HG03159 (cell line): ENCODE measurements around the gene INSIG2.
A peak's percentile ranks its signal among the peaks of the same experiment; 100 is the strongest.
"Not testable (repeated sequence)": the region's sequence is repeated elsewhere in the genome, so short reads cannot be mapped to it uniquely, and the experiment has no call there.

Experiments used
- ATAC-seq: cut with Tn5 transposase; IDR thresholded peaks from one replicate; pipeline ENCODE4 v1.9.1; 2021; ENCODE audit warnings: mild to moderate bottlenecking, moderate library complexity; ENCODE audit not compliant: unreplicated experiment

The INSIG2 gene

DNA sequence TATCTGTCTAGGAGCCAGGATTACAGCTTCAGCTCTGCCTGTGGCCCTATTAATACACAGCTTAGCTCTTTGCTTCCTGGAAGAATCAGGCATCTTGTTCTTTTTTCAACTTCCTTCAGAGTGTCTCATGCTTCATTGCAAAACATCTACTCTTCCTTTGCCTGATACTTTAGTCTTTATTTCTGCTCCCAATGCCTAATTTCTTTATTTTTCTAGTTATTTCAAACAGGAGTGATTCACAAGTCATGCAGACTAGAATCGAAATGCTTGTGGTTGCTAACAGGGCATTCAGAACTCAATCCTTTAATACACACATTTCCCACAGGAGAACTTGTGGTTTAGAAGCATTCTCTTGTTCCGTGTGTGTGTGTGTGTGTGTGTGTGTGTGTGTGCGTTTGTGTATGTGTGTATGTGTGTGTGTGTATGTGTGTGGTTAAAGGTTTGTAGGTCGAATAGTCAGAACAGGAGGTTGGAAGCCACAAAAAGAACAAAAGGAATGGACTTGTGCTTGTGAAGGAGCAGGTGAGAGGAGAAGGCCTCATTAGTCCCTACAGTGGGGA, 28.3 kb upstream of the INSIG2 start:
- ATAC-seq = no peak

DNA sequence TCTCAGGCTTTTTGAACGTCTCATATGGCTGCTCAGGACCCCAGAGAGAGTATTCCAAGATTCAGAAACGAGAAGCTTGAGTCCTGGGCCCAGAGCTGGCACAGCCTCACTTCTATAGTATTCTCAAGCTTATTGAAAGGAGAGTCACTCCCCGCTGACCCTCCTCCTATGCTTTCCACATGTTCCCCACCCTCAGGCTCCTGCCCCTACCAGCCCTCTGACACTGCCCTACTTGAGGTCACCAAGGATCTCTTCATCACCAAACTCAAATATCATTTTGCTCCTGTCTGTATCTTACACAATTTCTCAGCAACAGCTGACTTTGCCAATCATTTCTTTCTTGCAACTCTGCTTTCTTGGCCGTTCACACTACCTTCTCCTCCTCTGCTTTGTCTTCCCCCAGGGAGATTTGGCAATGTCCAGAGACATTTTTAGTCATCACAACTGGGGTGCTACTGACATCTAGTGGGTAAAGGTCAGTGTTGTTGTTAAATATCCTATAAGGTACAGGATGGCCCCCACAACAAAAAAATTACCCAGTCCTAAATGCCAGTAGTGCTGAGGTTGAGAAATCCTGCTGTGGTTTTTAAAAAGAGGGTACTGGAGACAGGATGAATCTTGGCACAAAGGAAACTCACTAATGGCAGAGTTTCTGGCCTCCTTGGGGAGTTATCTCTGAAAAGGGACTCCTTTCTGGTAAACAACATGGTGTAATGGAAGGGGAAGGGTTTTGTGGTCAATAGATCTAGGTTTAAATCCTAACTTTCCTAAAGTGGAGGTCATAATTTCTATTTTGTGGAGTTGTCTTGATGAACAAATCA, 26.9 kb upstream of the INSIG2 start:
- peak; percentile 72 for ATAC-seq

DNA sequence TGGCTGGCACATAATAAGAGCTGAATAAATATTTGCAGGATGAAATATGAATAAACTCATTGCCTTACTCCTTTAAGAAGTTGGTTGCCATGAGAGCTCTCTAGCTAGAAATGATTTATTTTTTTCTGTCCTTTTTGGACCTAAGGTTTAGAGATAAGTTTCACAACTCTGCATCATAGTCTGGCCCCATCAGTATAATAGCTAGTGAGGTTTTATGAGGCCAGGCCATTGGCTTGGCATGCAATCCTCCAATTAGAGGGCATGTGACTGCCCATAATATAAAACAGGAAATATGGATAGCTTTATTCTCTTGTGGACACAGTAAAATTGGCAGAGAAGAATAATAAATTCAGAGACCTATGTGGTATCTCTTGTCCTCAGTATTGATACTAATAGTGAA, 26.2 kb upstream of the INSIG2 start:
- ATAC-seq = no peak

DNA sequence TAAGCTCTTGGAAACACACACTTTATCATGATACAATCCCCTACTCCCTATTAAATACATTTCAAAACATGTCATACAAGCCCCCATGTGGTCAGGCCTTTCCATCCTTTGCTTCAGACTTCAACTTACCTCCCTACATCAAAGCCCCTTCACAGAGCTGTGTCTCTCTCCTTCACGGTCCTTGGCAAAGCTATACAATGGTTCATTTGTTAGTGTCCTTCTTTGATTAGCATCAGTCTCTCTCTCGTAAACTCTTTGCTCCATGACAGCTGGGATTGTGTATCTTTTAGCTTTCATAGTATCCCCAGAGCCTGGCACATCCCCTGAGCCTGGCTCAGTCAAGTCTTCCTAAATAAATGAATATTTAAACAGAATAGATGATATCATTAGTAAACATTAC, 25.6 kb upstream of the INSIG2 start:
- no peak for ATAC-seq

DNA sequence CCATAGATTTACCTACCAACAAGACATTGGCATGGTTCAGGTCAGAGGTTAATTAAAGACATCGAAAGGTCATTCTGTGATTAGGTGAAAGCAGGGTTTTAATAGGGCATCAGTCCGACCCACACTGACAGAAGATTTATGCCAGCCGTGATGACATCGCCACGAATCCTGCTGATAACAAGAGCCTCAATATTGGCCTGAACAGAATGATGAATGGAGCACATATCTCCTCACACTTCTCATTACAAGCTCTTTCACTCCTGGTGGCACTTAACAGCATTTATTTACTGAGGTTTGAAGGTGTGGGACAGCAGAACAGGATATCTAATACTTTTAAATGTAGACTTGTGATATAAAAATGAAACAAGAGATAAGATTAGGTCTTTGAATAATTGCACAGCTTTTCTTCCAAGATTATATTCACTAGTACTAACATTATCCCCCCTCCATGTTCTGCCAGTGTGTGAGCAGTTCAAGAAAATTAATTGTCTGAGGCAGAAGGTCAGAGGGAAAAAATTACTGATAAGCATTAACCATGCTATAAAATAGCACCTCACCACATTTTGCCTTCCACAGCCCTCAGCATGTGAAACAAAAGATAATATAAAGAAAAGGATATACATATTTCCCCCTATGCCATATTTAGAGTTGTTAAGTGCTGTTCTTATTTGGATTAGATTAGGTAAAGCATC, 23.1 kb upstream of the INSIG2 start:
- ATAC-seq = no peak

DNA sequence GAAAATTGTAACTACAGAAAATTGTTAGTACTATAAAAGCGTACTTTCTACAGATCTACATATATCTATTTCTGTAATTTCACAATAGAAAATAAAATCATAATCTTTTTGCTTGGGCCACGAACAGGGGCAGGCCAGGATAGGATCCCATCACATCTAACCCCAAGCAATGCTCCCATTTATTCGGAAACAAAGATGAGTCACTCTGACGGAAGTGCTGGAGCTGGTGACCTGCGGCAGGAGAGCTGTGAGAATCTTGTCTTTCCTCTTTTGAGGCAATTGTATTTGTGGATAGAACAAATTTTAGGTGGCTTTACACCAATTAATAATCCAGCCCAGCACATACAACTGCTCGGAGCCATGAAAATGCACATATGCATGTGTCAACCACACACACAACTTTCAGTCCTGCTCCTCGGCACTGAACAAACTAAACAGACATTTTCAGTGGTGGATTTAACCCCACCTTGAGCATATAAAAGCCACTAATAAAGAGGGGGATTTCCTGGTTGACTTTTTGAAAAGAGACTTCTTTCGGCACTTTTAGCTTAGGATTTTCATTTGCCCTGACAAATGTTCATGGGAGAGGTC, 22.3 kb upstream of the INSIG2 start:
- ATAC-seq = no peak

DNA sequence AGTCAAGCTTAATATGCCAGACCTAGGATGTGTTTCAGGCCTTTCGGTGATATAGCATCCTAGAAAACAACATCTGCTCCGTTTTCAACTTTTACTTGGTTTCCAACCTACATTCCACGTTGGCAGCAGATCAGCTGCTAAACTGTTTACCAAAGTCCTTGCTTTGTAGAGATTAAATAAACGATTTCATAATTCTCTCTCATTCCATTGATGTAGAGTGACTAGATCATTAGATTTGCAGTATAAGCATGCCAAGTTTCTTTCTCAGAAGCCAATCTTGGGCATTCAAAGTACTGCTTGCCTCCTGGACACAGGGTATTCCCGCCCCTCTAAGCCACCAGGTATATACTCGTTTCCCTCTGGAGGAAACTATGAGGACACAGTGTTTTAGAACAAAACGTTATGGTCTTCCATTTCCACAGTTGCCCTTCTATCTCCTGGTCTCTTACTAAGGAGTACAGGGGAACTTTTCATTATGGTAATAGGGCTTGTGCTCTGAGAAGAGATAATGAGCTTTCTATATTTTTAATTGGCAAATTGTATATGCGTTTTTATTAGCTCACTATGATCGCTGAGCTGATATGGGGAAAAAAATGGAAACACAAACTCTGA, 10.5 kb upstream of the INSIG2 start:
- no peak for ATAC-seq

DNA sequence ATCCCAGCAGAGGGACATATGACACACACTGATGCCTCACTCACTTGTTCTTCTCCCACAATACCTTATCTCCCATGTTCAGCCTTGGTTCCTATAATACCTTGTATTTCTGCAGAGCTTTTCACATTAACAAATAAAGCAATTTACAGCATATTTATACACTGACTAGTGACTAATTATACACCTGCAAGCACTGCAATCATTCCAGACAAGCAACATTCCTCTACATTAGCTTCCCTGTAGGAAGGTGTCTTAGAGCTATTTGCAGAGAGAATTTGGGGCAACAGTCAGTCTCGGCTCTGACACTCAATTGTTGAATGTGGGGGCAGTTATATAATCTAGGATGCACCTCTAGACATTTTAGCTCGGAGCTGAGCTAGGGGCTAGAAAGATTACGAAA, 9.5 kb upstream of the INSIG2 start:
- no peak for ATAC-seq

DNA sequence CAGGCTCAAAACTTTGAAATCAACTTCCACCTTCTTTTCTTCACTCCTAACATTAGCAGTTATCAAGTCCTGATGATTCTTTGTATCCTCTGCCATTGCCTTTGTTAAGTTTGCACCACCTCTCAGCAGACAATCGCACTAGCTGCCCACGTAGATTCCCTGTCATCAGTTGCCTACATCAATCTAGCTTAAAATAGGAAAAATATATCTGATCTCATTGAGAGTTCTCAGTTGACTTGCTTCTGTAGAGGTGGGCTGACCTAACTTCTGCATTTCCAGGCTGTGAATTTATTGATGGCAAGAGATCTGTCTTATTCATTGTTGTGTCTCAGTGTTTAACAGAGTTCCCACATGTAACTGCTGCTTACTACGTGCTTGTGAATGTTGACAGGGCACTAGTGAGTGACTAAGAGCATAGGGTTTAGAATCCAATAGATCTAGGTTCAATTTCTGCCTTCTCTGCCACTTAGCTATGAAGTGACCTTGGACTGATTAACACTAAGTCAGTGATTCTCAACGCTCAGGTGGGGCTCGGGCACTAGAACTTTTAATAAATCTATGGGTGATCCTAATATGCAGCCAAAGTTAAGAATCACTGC, 3.7 kb upstream of the INSIG2 start:
- ATAC-seq = no peak

DNA sequence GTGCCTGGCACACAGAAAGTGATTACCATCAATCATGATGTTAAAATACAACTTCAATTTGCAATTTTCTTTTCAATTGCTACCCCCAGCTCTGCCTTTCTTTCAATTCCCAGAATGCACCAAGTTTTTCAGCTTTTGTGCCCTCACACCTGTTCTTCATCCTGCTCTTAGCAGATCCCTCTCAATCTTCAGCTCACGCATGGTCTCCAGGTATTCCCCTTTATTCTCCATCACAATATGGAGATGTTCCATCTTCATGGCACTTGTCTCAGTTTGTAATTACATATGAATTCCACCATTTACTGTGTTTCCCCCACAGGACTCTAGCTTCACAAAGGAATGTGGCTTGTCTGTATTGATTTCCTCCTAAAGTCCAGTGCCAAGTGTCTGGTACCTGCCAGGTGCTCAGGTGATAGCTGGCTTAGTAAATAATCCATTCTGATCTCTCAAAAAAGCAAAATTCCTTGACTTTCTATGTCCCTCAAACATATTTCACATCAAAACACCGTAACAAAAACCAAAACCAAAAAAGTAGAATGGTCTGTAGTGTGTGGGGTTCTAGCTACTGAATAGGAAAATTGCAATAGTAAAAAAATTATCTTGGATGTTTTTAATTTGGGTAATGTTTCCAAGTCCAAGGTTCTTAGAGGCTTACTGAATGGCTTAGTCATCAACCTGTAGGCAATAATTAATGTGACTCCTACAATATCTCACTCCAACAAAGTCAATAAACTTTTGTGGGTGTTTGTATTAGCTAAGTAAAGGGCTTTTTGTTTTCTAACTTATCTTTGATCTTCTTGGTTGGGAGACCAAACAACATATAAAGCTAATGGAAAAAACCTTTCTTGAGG, 2.9 kb upstream of the INSIG2 start:
- no peak for ATAC-seq

DNA sequence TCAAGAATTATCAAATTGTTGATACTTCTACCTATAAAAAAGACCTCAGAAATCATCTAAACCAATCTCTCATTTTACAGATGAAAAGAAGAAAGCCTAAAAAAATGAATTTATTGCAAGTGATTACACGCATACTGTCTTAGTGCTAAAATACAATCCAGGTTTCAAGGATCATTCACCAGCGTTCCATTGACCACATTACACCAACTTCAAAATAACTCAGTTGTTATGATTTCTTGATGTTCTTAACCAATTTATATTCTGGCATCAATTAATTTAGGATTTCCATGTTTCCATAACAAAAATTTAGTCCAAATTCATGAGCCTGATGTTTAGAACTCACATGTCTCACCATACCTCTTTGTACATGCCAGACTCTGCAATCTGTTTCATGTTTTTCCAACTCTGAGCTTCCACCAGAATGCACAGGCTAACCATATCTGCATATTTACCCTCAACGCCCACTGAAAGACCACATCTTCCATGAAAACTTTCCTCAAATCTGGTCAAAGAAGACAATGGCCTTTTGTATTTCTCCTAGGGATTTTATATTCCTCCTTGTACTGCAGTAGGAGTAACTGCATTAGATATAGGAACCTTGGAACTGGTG, 2.1 kb upstream of the INSIG2 start:
- no peak for ATAC-seq

DNA sequence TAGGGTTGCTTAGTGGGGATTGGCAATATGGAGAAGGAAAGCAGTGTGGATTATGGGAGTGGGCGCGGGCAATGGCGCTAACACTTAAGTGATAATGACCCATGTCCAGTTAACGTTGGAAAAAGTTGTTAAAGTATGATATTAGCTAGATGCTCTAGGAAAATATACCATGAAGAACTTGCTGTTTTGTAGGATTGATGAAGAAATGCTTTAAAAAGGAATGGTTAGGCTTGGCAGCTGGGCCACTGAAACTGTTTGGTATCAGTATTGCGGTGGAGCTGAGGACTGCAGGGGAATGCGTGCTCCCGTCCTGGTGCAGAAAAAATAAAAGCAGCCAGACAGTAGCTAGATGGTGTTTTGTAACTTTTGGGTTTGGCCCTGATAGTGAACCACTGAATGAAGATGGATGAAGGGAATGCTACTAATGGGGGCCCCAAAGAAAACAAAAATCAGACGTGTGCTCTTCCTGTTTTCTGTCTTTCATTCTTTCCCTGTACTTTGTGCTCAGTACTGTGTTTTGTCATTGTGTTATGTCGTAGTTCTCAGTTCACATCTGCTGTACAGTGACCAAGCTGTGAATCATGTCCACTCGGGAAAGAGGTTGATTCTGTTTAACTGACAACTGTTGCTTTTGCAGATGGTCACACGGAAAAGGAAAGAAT, 999 bp downstream of the INSIG2 start:
- peak; percentile 34 for ATAC-seq

DNA sequence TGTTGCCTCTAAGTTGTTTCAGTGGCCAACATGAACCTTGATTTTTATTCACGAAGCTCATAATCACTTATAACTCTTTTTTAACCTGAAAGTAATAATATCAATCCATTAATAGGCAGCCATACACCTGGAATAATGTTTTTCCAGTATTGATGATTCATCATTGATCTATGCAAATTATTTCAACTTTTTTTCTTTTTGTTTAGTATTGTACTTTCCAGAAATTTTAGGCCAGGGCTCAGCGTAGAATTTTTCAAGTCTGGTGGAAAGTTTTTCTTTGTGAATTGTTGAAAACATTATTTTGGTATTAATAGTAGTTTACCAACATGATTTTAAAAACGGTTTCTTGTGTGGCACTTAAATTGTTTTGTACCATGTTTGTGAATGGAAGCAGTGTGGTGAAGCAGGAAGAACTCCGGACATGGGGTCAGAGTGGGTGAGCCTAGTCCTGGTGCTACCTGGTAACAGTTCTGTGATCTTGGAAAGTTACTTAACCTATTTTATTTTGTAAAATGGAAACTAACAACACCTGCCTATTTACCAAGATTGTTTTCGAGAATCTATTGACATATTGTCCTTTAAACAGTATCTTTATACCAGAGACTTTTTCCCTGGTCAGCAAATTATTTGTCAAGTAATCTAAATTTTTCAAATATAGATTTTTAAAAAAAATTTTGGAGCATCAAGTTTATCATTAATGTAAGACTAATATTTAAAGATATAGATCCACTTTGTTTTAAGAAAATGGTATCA, 2.3 kb downstream of the INSIG2 start:
- no peak for ATAC-seq

DNA sequence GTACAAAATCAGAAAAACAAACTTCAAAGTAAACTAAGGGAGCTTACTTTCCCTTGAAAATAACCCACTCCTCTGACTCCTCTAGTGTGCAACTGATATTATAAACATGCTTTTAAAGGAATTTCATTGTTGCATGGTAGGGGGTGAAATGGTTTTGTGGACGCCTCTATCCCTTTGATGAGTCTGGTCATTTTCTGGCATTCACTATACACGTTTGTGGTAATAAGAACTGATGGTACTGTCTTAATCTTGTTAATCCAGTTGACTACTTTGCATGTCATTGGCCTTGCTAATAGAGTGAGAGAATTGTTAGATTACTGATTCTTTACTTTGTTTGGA, 2.8 kb downstream of the INSIG2 start:
- no peak for ATAC-seq

DNA sequence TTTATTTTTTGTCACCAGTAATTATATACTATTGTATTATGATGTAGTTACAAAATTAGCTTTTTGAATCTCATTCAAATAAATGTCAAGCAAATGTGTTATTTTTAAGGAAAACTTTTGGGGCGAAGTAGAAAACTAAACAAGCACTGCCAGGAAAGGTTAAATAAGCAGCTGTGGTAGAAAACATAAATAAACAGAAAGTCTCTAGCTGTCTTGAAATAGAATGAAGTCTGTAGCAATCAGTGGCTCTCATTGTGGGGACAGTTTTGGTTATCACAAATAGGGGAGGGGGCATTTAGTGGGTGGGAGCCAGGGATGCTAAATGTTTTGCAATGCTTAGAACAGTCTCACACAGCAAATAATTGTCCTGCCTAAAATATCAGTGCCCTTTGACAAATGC, 3.4 kb downstream of the INSIG2 start:
- no peak for ATAC-seq

DNA sequence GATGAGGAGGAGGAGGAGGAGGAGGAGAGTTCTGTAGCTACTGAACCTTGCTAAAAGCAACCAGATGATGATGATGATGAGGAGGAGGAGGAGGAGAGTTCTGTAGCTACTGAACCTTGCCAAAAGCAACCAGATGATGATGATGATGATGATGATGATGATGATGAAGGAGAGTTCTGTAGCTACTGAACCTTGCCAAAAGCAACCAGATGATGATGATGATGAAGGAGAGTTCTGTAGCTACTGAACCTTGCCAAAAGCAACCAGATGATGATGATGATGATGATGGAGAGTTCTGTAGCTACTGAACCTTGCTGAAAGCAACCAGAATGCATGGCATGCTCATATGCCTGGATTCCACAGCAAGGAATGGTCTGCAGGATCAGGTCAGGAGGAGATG, 5.8 kb downstream of the INSIG2 start:
- ATAC-seq = not testable (repeated sequence)

DNA sequence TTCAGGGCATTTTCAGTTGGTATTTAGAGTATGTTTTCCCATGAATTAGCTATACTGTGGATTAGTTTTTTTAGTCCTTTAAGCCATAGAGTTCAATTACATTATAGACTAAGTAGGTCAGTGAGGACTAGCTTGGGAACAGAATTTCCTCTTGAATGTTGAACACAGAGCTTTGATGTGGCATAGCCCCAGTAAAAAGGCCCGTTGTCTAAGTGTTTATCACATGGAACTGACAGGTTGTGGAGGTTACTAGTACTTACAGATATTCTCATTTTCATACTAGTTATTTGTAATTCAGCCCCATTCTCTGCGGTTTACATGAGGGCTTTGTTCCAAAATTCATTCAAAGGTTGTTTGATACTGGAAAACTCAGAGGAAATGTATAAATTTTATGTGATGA, 6.2 kb downstream of the INSIG2 start:
- no peak for ATAC-seq

DNA sequence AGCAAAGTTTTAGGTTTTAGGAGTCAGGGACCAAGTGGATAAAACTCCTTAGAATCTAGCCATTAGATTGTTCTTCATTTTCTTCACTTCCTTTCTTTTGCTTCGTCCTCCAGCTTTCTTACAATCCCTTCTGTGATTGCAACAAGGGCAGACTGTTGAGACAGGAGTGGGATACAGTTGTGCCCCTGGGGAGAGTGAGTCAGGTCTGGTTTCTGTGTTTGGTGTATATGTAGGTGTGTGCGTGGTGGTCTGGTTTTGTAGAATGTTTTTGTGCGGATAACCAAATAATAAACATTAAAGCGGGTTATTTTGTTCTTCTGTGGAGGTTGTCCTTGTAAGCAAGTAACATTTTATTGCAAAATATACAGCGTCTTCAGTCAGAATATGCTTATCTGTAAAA, 7.3 kb downstream of the INSIG2 start:
- no peak for ATAC-seq

DNA sequence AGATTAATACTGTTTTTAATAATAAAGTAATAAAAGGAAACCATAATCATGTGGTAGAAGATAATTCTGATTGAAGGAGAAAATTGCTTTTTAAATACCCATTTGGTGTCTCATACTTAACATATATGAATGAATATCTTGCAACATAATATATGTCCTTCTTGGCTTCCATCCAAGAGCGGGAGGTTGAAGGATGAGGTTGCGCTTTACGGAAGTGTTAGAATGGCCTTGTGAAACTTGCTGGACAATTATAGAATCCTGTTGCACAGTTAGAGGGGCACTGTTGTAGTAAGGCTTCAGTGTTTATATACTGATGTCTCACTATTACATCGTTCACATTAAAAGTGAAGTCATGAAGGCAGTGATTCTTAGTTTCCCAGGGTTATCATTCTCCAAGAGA, 9.4 kb downstream of the INSIG2 start:
- no peak for ATAC-seq
